Hepatocyte (in vitro differentiated cells): Measurements from ENCODE around the gene KIRREL3. TPM values are rescaled to one million over a fixed set of nuclear protein-coding genes. Genes with fewer than 3 reads are reported as not detected.

Source experiments
- DNase-seq: peaks from one replicate; pipeline ENCODE4 v3.0.0-alpha.2; 2016; ENCODE audit warnings: low spot score
- H2AFZ ChIP-seq: fragments of 200-600 bp; sonication (generic); 2 replicates; pipeline ENCODE4 v1.6.0; 2016; ENCODE audit warnings: antibody characterized with exemption, mild to moderate bottlenecking
- H3K27ac ChIP-seq: fragments of 200-600 bp; sonication (generic); 2 replicates; pipeline ENCODE4 v1.5.1; 2016; ENCODE audit warnings: mild to moderate bottlenecking
- H3K27me3 ChIP-seq: fragments of 200-600 bp; sonication (generic); 2 replicates; pipeline ENCODE4 v1.6.1; 2016
- H3K36me3 ChIP-seq: fragments of 200-600 bp; sonication (generic); replicated peaks from 2 replicates; pipeline ENCODE4 v1.5.1; 2016; ENCODE audit warnings: low read depth; ENCODE audit not compliant: insufficient read depth
- H3K4me1 ChIP-seq: fragments of 200-600 bp; sonication (generic); 2 replicates; pipeline ENCODE4 v1.5.1; 2016; ENCODE audit warnings: mild to moderate bottlenecking, moderate library complexity; ENCODE audit not compliant: insufficient read depth
- H3K4me2 ChIP-seq: fragments of 200-600 bp; sonication (generic); 2 replicates; pipeline ENCODE4 v1.6.0; 2016
- H3K4me3 ChIP-seq: fragments of 200-600 bp; sonication (generic); 2 replicates; pipeline ENCODE4 v1.5.1; 2016; ENCODE audit warnings: mild to moderate bottlenecking
- H3K79me2 ChIP-seq: fragments of 200-600 bp; sonication (generic); 2 replicates; pipeline ENCODE4 v1.6.0; 2017; ENCODE audit warnings: mild to moderate bottlenecking
- H3K9me2 ChIP-seq: fragments of 200-600 bp; sonication (generic); replicated peaks from 2 replicates; pipeline ENCODE4 v1.6.0; 2017; ENCODE audit warnings: mild to moderate bottlenecking; ENCODE audit not compliant: insufficient read depth
- H3K9me3 ChIP-seq: fragments of 200-600 bp; sonication (generic); 2 replicates; pipeline ENCODE4 v1.5.1; 2016; ENCODE audit warnings: low read depth, mild to moderate bottlenecking
- H4K20me1 ChIP-seq: fragments of 200-600 bp; sonication (generic); 2 replicates; pipeline ENCODE4 v1.6.0; 2016; ENCODE audit warnings: mild to moderate bottlenecking; ENCODE audit not compliant: insufficient read depth, poor library complexity, severe bottlenecking
- CTCF ChIP-seq: fragments of 200-600 bp; sonication (generic); IDR thresholded peaks from 2 replicates; pipeline ENCODE4 v1.5.1; 2016; ENCODE audit warnings: antibody characterized with exemption, mild to moderate bottlenecking; ENCODE audit not compliant: poor library complexity
- EZH2 ChIP-seq: fragments of 200-600 bp; sonication (generic); IDR thresholded peaks from 2 replicates; pipeline ENCODE4 v1.6.1; 2016; ENCODE audit warnings: antibody characterized with exemption, mild to moderate bottlenecking, borderline replicate concordance
- EZH2phosphoT487 ChIP-seq: fragments of 200-600 bp; sonication (generic); IDR thresholded peaks from one replicate; pipeline ENCODE4 v1.6.1; 2018; ENCODE audit warnings: antibody characterized with exemption, mild to moderate bottlenecking, low read depth, moderate library complexity; ENCODE audit not compliant: unreplicated experiment, severe bottlenecking
- WGBS: methylation state at CpG from one replicate; pipeline ENCODE4 v1.1.6; 2016; ENCODE audit warnings: low lambda C conversion rate; ENCODE audit errors: missing lambda C conversion rate; 5-methylcytosine and 5-hydroxymethylcytosine counted together
- polyA plus RNA-seq: library from polyadenylated mRNA; unstranded; fragments of >200 nt; fragmentation: Nextera tagmentation; extraction: Ambion mirVana; gene quantifications from 2 replicates; pipeline ENCODE4 v1.2.1, GENCODE V29; 2016
- total RNA-seq: library from RNA; depleted of rRNA; stranded (reverse); fragments of >200 nt; gene quantifications from 2 replicates; pipeline ENCODE4 v1.2.3, GENCODE V29; 2014

Gene KIRREL3
- total and polyA plus RNA-seq, 2 experiments from 2014 or later: 0.33 to 0.86 TPM

DNA sequence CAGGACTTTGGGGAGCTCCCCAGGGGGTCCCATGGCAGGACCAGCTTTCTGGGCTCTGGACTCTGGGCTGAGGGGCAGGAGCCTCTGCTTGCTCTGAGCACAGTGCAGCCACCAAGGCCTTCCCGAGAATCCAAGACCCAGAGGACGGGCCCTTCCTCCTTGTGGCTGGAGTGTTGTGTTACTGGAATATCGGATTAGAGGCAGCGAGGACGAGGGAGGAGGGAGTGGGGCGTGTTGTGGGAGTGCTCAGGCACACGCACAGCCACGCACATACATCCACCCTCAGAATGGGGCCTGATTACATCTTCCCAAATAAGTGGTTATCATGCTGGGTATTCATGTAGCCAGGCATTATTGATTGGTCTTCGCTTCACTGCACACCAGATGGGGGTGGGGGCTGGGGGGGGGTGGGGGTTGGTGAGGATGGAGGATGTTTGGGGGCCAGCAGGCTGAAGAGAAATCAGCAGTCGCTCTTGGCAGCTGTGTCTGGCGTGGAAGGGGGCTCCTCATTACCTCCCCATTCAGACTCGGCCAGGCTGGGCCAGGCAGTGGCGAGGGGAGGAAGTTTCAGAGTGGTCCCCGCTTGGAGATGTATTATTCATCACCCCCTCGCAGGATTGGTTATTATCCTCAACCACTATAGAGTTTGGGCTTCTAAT, 524.2 kb downstream of the KIRREL3 start:
- no peaks in the 10 kb centered on the region for H3K9me2 ChIP-seq
- peaks cover 4% of the 10 kb centered on the region for H3K4me1 ChIP-seq
- H3K36me3 ChIP-seq: no peaks in the 10 kb centered on the region
- H3K9me3 ChIP-seq: no peaks in the 10 kb centered on the region
- no peak overlapping the region for H3K4me2 ChIP-seq
- H4K20me1 ChIP-seq: no peaks in the 10 kb centered on the region
- 71% methylated on average over 15 of the region's 15 CpGs for WGBS
- no peak for TF ChIP-seq CTCF
- no peak for TF ChIP-seq EZH2
- no peak for TF ChIP-seq EZH2phosphoT487
- no peak overlapping the region for H3K4me3 ChIP-seq
- no peaks in the 10 kb centered on the region for H3K79me2 ChIP-seq
- no peak for DNase-seq
- no peaks in the 10 kb centered on the region for H3K27me3 ChIP-seq
- H2AFZ ChIP-seq: no peak overlapping the region
- H3K27ac ChIP-seq: no peak overlapping the region

GRCh38 chr11:126475014-126475991, 525.3 kb downstream of the KIRREL3 start:
- Histone ChIP-seq H3K4me3 (no peak overlapping the region), H3K36me3 (no peaks in the 10 kb centered on the region), H3K4me1 (peaks cover 1% of the 10 kb centered on the region), H3K4me2 (no peak overlapping the region), H3K9me3 (no peaks in the 10 kb centered on the region), H3K27me3 (no peaks in the 10 kb centered on the region), H3K9me2 (no peaks in the 10 kb centered on the region), H3K79me2 (no peaks in the 10 kb centered on the region), H3K27ac (no peak overlapping the region), H2AFZ (no peak overlapping the region), H4K20me1 (no peaks in the 10 kb centered on the region)
- no peak for TF ChIP-seq EZH2
- no peak for TF ChIP-seq CTCF
- no peak for TF ChIP-seq EZH2phosphoT487
- 83% methylated on average over 26 of the region's 26 CpGs for WGBS
- no peak for DNase-seq

GRCh38 chr11:126474220-126474619, 526.4 kb downstream of the KIRREL3 start:
- Histone ChIP-seq H3K9me2 (no peaks in the 10 kb centered on the region), H3K27ac (no peak overlapping the region)
- WGBS: 96% methylated on average over 9 of the region's 9 CpGs

More at GRCh38 chr11:126474220-126474619, 526.4 kb downstream of the KIRREL3 start:
- H2AFZ ChIP-seq: no peak overlapping the region
- TF ChIP-seq EZH2phosphoT487 (no peak), CTCF (no peak), EZH2 (no peak)
- no peak overlapping the region for H3K4me3 ChIP-seq
- no peaks in the 10 kb centered on the region for H4K20me1 ChIP-seq
- no peaks in the 10 kb centered on the region for H3K36me3 ChIP-seq
- H3K79me2 ChIP-seq: no peaks in the 10 kb centered on the region
- DNase-seq: no peak
- no peaks in the 10 kb centered on the region for H3K27me3 ChIP-seq
- no peaks in the 10 kb centered on the region for H3K4me1 ChIP-seq
- H3K9me3 ChIP-seq: no peaks in the 10 kb centered on the region
- no peak overlapping the region for H3K4me2 ChIP-seq
